Stimulated activated CD8-positive, alpha-beta memory T cell treated with anti-CD3 and anti-CD28 coated beads, Interleukin-15, amount 100 ng/mL, for 1 hour (primary cell): Measurements from ENCODE around the gene OGFOD1.
A peak's percentile ranks its signal among the peaks of the same experiment; 100 is the strongest.
"Not testable (repeated sequence)": the region's sequence is repeated elsewhere in the genome, so short reads cannot be mapped to it uniquely, and the experiment has no call there.

Source experiments
- DNase-seq: peaks from one replicate; pipeline ENCODE4 v3.0.0-alpha.2; 2020; ENCODE audit warnings: low read depth

The OGFOD1 gene

GRCh38 chr16:56480776-56481467 is 29.6 kb downstream of the OGFOD1 start:
- DNase-seq = no peak

DNA sequence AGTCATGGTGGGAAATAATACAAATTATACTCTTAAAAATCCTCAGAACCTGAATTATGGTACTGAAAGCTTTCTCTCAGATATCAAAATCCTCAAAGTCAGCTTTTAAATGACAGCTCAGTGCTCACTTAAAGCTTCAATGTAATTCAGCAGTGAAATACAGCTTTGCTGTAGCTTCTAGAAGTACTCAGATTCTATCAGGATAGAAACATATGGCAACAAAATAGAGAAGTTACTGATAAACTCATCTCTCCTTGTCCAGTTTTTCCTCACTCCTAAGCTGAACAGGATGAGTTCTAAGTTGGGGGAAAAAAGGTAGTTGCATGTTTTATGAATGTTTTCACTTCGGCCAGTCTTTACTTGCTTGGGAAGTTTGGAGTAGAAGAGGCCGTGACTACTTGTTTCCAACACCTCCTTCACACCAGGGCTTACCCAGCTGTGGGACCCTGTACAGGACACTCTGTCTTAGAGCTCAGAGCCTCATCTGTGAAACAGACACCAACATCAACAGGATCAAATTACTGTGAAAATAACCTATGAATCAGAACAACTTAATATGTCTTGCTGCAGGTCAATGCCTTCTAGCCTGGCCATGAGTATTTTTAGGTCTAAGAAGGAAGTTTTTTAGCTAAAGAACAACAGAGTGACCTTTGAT is 30.2 kb downstream of the OGFOD1 start:
- no peak for DNase-seq

GRCh38 chr16:56482683-56483236 is 31.4 kb downstream of the OGFOD1 start:
- no peak for DNase-seq

GRCh38 chr16:56483394-56483793 is 32.0 kb downstream of the OGFOD1 start:
- DNase-seq = no peak

DNA sequence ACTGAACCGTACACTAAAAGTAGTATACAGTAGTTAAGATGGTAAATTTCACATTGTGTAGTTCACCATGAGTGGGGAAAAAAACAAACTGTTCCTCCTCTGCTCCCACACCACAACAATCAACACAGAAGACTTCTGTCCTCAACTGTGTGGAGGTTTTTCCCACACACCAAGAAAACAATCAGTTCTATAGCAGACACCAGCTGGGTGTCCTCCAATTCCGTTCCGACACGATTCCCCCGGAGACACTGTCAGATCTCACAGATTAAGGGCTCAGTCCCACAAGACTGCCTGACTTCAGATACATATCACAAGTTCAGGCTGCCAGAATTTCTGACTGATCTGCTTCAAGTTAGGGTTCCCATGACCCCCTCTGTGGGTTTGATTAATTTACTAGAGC is 36.7 kb downstream of the OGFOD1 start:
- DNase-seq = no peak

- DNase-seq = not testable (repeated sequence)
Observed at GRCh38 chr16:56488868-56489267, 37.5 kb downstream of the OGFOD1 start.

GRCh38 chr16:56491657-56492261 is 40.4 kb downstream of the OGFOD1 start:
- DNase-seq = no peak

GRCh38 chr16:56493126-56493525 is 41.8 kb downstream of the OGFOD1 start:
- no peak for DNase-seq

DNA sequence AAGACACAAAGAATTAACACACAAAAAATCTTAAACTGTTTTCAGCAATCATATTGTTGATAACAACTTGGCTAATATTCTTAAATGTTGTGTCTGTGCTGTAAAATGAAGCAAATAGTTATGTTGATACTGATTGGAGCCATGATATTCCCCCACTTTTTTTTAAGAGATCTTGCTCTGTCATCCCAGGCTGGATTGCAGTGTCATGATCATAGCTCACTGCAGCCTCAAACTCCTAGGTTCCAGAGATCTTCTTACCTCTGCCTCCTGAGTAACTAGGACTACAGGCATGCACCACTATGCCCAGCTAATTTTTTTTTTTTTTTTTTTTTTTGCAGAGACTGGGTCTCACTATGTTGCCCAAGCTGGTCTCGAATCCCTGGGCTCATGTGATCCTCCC is 42.5 kb downstream of the OGFOD1 start:
- no peak for DNase-seq

DNA sequence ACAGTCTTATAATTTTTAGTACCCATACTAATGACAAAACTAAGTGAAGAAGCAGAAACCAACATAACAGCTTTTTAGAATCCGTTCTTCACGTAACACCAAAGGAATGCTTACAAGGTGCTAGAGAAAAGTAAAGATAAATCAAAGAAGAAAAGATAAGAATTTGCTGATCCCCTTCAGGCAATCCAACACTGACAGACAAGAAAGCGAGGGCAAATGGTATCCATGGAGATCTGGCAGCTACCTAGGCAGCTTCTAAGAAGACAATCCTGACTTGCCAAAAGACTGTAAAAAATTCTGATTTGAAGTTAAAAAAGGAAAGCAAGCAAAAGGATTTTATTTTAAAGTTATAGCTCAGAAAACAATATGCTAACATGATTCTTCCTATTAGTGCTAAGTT is 53.8 kb downstream of the OGFOD1 start:
- no peak for DNase-seq

GRCh38 chr16:56506941-56507340 is 55.6 kb downstream of the OGFOD1 start:
- DNase-seq = no peak

- no peak for DNase-seq
Observed at GRCh38 chr16:56510544-56510943, 59.2 kb downstream of the OGFOD1 start.

GRCh38 chr16:56512025-56512424 is 60.7 kb downstream of the OGFOD1 start:
- DNase-seq = no peak

- DNase-seq = no peak
Observed at GRCh38 chr16:56513091-56513490, 61.7 kb downstream of the OGFOD1 start.

- DNase-seq = peak; percentile 13
Observed at GRCh38 chr16:56513972-56514371, 62.6 kb downstream of the OGFOD1 start.

GRCh38 chr16:56514845-56515244 is 63.5 kb downstream of the OGFOD1 start:
- no peak for DNase-seq

GRCh38 chr16:56515665-56516064 is 64.3 kb downstream of the OGFOD1 start:
- no peak for DNase-seq

- DNase-seq = no peak
Observed at GRCh38 chr16:56517206-56517605, 65.9 kb downstream of the OGFOD1 start.

- DNase-seq = no peak
Observed at GRCh38 chr16:56518425-56518824, 67.1 kb downstream of the OGFOD1 start.

GRCh38 chr16:56519459-56520250 is 68.3 kb downstream of the OGFOD1 start, which contains the start of gene BBS2:
BBS2 (minus strand) TSS chr16:56520024; CDS start chr16:56519862, 162 bp downstream.
- DNase-seq = peak; percentile 78

GRCh38 chr16:56520251-56520577 is 68.9 kb downstream of the OGFOD1 start:
- no peak for DNase-seq

DNA sequence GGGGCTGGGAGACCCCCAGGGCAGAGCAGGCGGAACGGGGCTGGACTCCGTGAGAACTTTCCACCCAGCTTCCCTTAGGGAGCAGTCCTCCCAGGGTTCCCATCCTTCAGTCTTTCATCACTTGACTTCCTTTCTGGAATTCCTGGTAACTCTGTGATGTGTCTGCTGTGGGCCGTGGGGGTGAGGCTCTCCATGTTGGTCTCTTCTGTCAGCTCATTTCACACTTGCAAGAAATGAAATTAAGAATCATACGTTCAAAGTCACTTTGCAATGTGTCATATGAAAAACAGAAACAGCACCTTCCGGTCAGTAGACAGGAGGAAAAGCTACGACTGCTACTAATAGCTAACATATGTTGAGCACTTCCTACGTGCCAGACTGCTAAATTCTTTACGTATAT is 73.9 kb downstream of the OGFOD1 start:
- DNase-seq = no peak
